Stimulated activated CD4-positive, alpha-beta T cell treated with anti-CD3 and anti-CD28 coated beads, Interleukin-12 subunit alpha, Interleukin-12 subunit beta, amount 100 ng/mL, for 24 hours (primary cell): ENCODE results near the gene CCNL2.
A peak's percentile ranks its signal among the peaks of the same experiment; 100 is the strongest.
"Not testable (repeated sequence)": the region's sequence is repeated elsewhere in the genome, so short reads cannot be mapped to it uniquely, and the experiment has no call there.

Experiments used
- DNase-seq, 2 experiments: peaks; one replicate each; pipeline ENCODE4 v3.0.0-alpha.2; 2020; ENCODE audit warnings: low read depth in 2 of 2

Gene CCNL2

DNA sequence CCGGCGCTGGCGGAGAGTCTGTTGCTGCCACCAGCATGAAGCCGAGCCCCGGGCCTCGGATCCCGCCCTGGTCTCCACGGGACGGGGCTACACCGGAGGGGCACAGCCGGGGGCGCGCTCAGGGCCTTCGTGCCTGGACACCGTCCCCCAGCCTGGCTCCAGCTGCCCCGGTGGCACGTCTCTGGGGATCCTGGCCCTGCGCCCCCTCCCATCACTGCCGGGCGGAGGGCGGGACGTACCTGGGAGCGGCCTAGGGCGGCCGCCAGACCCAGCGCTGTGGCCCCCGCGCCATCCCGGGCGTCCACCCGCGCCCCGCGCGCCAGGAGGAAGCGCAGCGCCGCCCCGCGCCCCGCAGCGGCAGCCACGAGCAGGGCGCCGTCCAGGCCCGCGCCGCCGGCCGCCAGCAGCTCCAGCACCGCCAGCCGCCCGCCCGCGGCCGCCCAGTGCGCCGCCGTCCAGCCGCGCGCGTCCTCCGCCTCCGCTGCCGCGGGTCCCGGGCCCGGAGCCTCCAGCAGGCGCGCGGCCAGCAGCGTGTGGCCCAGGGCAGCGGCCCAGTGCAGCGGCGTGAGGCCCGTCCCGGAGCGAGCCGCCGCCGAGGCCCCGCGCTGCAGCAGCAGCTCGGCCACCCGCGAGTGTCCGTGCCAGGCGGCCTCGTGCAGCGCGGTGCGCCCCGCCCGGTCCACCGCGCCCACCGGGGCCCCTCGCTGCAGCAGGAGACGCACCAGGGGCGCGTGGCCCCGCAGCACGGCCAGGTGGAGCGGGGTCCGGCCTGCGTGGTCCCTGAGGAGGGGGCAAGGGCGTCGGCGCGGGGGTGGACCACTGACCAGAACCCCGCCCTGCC is 20.9 kb upstream of the CCNL2 start:
- DNase-seq: no peak

DNA sequence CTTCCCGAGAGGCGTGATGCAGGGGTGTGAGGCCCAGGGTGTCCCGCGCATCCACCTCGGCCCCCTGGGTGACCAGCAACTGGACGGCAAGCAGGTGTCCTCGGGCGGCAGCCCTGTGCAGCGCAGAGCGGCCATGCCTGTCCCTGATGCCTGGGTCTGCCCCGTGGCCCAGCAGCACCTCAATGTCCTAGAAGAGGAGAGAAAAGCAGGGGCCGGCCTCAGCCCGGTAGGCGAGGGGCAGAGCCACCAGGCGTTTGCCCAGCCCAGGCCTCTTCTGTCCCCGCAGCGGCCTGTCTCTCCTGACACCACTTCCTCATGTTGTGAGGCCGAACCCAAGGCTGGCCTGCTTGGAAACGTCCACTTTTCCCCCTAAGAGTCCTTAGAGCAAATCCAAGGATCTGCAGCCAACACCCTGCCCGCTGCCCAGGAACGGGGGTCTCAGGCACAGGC is 20.3 kb upstream of the CCNL2 start:
- no peak for DNase-seq

DNA sequence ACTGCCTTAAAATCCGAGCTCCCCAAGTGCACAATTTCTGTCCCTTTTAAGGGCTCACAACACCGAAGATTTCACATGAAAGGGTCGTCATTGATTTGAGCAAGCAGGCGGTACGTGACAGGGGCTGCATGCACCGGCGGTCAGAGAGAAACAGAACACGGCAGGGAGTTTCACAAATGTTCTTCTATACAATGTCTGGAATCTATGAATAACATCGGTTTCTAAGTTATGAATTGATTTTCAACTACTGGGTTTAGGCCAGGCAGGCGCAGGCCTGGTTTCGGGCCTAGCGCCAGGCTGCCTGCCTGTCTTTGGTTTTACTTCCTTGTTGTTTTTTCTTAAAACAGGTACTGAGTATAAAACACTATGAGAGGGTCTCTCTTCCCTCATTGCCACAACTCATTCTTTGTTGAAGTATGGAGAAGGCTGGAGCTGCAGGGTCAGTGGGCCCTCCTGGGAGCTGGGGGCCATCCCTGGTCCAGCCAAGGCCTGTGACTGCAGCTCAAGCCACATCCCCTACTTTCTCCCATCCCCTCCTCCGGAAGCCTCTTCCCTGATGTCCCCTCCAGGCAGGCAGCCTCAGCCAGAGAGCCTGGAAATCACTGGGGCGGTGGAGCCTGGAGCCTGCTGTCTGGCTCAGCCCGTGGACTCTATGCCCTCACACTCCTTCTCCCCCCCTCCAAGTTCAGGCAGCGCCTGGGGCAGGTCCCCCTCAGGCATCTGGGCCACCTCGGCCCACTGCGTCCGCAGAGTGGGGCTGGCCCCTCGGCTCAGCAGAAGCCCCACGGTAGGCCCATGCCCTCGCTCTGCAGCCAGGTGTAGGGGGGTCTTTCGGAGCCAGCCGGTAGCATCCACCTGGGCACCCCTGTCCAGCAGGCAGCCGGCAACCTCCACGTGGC is 19.6 kb upstream of the CCNL2 start:
- DNase-seq: no peak

DNA sequence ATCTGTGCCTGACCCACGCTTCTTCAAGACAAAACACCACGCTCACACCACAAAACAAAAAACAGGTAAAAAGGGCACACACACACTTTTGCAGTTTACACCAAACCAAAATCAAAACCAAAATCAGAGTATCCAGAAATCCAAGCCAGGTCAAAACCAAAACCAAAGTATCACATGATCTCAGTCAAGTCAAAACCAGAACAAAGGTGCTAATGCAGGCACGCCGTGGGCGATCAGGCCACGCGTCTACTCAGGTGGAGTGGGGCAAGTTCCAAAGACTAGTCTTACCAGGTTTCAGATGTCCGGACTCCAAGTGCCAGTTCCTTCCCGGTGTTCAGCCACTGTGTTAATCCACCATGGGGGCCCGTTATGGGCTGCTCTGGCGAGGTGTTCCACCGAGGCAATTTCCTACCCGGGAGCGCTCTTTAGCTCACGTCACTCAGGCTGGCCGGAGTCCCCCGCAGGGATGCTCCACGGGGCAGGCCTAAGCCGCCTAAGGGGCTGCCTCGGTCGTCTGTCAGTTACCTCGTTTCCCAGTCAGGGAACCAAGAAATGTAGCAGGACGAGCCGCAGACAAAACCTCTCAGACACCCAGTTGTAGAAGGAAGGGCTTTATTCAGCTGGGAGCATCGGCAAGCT is 18.8 kb upstream of the CCNL2 start:
- not testable (repeated sequence) for DNase-seq

DNA sequence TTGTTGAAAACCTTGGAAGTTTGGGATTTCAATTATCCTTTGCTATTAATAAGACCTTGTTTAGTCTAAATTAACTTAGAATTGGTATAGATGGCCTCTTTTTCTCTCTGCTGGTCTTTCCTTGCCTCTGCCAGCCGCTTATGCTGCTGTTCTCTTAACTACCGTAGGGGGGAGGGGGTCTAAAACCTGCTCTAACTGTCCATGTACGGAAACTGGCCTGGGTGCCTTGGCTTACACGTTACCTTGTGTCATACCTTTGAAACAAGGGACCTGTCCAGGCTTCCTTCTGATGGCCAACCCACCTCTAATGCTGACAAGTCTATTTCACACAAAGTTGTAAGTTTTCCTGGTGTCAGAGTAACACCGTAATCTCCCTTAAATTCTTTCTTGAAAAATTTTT is 18.3 kb upstream of the CCNL2 start:
- not testable (repeated sequence) for DNase-seq

DNA sequence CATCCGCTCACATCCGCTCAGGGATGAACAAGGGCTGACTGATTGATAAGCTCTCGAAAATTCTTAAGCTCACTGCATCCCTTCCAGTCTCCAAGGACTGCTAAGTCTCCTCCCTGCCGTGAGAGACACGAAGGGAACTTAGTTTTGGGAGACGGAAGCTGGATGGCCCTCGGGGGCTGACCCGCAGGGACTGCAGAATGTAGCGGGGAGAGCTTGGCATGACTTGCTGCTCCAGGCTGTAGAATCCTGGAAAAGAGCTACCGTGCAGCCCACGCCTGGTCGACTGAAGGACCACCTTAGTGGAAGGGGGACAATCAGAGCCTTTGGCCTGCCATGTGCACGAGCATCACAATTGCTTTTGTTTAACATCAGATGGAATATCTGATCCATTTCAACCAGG is 16.6 kb upstream of the CCNL2 start:
- no peak for DNase-seq

DNA sequence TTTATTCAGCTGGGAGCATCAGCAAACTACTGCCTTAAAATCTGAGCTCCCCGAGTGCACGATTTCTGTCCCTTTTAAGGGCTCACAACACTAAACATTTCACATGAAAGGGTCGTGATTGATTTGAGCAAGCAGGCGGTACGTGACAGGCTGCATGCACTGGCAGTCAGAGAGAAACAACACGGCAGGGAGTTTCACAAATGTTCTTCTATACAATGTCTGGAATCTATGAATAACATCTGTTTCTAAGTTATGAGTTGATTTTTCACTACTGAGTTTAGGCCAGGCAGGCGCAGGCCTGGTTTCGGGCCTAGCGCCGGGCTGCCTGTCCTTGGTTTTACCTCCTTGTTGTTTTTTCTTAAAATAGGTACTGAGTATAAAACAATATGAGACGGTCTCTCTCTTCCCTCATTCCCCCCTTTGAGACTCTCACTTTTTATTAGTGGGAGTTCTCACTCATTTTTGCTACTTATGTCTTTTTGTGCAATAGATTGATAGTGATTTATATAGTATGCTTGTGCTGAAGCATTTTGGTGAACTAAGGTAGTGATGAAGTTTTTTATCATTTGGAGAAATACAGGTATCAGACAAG is 13.3 kb upstream of the CCNL2 start:
- DNase-seq: not testable (repeated sequence)

DNA sequence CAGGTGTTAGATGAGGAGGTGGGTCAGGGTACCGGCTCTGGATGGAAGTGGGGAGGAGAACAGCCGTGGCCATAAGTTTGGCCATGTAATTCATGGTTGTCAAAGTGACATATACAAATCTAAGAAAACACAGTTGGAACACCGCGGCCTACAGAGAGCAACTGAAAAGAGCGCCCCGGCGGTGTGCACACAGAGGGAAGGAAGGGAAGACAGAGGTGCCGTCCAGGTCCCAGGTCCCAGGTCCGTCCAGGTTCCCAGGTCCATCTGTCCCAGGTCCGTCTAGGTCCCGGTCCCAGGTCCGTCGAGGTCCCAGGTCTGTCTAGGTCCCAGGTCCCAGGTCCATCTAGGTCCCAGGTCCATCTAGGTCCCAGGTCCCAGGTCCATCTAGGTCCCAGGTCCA is 12.5 kb upstream of the CCNL2 start:
- no peak for DNase-seq

DNA sequence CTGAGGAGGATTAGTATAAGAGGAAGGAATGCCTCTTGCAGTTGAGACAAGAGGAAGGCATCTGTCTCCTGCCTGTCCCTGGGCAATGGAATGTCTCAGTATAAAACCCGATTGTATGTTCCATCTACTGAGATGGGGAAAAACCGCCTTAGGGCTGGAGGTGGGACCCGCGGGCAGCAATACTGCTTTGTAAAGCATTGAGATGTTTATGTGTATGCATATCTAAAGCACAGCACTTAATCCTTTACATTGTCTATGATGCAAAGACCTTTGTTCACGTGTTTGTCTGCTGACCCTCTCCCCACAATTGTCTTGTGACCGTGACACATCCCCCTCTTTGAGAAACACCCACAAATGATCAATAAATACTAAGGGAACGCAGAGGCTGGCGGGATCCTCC is 11.1 kb upstream of the CCNL2 start:
- not testable (repeated sequence) for DNase-seq

DNA sequence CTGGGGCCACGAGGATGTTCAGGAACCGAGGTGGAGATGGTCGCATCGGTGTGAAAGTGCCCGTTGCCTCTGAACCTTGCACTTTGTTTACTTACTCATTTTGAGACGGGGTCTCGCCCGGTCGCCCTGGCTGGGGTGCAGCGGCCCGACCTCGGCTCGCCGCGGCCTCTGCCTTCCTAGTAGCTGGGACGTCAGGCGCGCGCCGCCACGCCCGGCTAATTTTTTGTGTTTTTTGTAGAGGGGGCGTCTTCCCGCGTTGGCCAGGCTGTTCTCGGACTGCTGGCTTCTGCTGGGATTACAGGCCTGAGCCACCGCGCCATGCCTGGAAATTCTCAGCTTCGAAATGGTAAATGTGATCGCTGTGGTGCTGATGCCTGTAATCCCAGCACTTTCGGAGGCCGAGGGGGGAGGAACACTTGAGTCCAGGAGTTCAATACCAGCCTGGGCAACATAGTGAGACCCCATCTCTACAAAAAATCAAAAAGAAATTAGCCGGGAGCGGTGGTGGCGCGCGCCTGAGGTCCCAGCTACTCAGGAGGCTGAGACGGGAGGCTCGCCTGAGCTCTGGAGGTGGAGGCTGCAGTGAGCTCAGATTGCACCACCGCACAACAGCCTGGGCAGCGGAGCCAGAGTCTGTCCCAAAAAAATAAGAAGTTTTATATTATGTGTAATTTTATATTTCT is 8.6 kb upstream of the CCNL2 start:
- DNase-seq: no peak

DNA sequence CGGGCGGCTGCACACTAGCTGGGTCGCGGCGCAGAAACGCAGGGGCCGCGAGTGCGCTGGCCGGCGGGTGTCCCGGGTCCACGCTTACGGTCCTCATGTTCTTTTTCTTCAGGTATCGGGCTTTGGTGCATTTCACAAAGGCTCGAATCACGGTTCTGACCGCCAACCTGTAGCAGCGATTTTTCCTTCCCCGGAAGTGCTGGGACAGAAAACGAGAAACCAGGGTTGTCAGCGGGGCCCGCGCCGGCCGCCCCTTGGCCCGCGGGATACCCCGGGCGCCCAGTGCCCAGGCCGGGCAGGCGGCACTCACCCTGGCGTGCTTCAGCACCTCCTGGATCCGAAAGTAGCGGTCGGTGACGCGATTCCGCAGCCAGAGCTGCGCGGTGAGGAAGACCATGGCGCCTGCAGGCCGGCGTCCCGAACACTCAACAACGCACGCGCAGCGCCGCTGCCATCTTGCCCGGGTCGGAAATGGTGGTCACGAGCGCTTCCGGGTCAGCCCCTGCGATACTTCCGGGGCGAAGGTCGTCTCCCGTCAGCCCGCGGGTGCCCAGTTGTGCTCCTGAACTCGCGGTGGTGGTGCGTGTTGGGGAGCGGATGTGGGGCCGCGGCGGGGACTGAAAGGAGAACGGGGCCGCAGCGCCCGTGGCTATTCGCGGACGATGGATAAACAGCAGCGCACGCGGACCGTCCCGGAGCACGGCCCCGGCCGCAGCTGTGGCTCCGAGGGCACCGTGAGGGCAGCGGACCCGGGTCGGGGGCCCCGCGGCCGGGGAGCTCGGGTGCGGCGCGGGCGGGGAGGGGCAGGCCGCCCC is 7.9 kb upstream of the CCNL2 start, which contains the start of gene MRPL20:
Gene MRPL20 (minus strand): TSS at position 473 of the 815 bp plus-strand sequence. CDS start 76 bp downstream, at position 397.
- DNase-seq: peak; percentile 93 to 95

DNA sequence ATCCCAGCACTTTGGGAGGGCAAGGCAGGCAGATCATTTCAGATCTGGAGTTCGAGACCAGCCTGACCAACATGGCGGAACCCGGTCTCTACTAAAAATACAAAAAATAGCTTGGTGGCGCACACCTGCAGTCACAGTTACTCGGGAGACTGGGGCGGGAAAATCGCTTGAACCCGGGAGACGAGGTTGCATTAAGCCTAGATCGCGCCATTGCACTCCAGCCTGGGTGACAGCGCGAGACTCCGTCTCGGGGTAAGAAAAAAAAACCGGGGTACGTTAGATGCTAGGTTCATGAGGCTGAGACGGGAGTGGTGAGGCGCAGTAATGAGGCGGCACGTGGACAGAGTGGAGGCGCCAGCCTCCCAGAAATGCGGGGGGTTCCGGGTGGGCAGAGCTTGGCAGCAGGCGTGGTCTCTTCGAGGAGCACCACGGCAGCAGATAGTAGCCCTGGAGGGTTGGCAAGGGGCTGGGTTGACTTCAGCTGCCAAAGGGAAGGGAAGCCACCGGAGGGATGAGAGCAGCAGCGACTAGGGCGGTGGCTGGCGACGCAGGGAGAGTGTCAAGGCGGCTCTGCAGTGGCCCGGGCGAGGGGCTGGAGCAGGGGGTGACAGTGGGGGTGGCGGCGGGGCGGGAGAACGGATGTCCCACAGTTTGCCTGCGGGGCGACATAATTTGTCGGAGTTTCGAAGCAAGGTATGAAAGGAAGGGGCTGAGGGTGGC is 7.1 kb upstream of the CCNL2 start:
- no peak for DNase-seq

DNA sequence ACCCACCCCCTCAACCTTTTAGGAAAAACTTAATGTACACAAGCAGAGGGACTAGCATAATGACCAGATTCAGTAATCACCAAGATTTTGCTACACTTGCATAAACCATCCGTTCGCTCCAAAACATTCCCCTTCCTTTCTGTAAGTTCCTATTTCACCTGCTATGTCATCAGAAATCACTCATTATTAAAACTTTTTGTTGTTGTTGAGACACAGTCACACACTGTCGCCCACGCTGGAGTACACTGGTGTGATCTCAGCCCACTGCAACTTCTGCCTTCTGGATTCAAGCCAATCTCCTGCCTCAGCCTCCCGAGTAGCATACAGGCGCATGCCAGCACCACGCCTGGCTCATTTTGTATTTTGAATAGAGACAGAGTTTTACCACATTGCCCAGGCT is 4.5 kb upstream of the CCNL2 start:
- DNase-seq: no peak

DNA sequence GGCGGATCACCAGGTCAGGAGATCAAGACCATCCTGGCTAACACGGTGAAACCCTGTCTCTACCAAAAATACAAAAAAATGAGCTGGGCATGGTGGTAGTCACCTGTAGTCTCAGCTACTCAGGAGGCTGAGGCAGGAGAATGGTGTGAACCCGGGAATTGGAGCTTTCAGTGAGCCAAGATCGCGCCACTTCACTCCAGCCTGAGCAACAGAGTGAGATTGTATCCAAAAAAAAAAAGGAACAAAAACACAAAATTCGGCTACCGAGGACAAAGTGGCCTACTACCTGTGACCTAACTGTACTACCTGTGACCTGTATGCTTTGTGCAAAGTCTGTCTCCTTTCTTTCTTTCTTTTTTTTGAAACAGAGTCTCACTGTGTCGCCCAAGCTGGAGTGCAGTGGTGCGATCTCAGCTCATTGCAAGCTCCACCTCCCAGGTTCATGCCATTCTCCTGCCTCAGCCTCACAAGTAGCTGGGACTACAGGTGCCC is 3.8 kb upstream of the CCNL2 start:
- not testable (repeated sequence) for DNase-seq

DNA sequence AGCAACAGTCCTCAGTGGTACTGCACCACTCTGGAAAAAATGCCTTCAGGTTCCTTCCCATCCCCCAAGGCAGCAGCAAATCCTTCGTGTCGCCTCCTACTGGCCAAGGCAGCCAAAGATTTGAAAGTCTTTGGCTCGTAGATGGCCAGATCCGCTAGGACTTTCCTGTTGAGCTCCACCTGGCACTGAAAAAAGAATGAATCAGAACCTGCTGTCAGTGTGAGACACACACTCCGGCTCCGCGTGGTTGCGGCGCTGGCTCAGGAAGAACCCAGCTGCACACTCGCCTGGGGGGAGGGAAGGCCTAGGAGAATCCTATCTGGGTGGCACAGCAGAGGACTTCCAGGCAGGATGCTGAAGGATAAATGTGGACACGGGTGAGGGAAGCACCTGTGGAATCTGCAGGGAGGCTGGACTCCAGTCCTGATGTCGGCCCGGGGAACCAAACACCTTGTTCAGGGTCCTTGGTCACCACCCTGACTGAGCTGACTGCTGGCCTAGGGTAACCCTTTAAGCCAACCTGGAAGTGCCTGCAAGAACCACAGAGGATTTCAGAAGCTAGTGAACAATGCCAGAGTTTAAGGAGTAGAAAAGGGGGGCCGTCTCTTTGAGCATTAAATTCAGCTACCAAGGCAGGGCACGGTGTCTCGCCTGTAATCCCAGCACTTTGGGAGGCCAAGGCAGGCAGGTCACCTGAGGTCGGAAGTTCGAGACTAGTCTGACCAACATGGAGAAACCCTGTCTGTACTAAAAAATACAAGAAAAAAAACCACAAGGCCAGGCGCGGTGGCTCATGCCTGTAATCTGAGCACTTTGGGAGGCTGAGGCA is 3.2 kb upstream of the CCNL2 start:
- DNase-seq: peak in 1 of 2 experiments; percentile 41

DNA sequence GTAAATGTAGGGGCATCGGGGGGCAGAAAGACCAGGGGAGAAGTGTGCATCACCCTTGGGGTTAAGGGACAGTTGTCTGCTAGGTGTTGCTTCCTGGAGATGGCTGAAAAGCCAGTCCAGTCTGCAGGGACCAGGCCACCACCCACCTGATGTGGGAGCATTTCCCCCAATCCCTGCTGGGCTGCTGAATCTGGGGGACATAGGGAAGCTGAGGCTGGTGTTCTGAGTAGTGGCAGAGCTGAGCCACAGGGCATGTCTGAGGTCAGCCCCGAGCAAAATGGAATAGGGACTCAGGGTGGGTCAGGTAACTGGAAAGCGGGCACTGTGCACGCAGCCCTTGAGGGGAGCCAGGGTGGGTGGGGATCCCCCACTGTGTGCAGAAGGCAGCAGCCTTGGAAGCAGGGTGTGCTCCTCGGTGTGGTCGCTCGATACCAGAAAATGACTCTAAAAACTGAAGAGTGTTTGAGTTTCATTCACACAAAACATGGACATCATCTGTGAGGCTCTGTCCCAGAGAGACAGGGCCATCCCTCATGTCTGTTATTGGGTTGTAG is 2.4 kb upstream of the CCNL2 start:
- no peak for DNase-seq

DNA sequence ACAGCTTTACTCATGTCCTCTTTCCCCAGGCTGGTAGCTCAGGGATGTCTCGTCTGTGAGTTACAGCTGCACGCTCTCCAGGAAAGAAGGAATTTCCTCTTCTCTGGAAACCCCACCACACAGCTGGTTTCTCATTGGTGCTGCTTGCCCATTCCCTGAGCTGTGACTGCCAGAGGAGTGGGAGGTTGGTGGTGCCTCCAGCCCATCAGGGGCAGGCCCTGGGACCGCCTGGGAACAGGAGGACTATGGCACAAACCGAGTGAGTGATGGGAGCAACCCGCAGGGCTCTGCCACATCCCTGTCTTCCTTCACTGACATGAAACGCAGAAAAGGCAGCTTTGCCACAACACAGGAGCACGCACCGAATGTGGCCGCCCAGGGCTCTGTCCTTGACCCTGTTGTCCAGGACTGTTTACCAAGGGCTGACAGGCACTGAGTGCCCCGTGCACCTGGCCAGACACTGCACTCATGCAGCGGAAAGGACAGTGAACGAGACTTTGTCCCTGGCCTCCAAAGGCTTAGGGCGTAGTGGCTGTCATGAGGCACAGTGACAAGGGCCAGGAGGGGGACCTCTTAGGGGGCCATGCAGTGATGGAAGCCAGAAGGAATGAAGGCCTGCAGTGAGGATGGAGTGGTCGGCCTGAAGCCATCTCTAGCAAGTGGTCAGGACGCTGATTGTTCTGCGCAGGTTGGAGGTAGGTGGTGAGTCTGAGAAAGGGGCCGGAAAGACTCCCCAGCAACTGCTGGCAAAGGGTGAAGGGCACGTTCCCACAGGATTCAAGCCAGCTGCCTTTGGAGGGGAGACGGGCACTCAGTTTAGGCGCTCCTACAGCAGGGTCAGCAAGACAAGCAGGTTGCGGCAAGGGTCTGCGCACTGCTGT is 1.7 kb upstream of the CCNL2 start:
- DNase-seq: no peak
